ENCODE results near the gene B4GAT1. TPM values are rescaled to one million over a fixed set of nuclear protein-coding genes. Genes with fewer than 3 reads are reported as not detected.

The B4GAT1 gene
- 31.0 and 32.7 TPM in 2 replicates for total RNA-seq
- long read RNA-seq, transcript B4GAT1-201 (2 exons, 2,072 nt): major isoform, 48 of 50 reads
- long read RNA-seq, partial matches to known transcripts: 0 of 50 reads
- long read RNA-seq, other reads (novel, unspliced or antisense): 2 of 50 reads

DNA sequence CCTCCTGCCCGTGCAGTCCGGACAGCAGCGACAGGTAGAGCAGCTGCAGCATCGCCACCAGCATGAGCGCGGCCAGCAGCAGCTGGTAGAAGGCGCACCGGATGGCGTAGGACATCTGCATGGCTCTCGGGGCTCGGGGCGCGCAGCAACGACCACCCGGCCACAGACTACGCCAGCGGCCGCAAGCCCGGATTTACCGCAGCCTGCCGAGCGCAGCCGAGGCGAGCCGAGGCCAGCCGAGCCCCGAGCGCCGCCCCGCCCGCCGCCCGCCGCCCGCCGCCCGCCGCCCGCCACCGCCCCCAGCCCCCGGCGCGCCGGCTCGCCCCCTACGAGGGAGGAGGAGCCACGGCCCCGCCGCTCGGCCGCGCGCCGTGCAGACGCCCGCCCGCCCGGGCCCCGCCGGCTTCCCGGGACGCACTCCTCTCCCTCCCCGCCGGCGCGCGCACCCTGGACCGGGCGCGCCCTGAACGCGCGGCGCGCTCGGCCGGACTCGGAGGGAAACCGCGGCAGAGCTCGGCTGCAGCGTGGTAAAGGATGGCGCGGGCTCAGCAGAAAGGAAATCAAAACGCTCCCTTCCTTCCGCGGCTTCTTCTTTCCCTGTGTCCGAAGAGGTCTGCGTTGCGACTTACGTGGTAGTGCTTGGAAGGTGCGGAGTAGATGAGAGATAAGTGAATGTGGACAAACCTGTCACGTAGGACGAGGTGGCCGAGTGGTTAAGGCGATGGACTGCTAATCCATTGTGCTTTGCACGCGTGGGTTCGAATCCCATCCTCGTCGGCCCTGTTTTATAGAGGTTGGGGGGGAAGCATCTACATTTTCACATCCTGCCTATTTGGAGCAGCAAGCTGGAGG is at the start of gene B4GAT1:
B4GAT1 (minus strand) TSS at position 205 of the 852 bp plus-strand sequence; CDS start at position 121, 84 bp downstream.
- TF ChIP-seq, protein P1, sequence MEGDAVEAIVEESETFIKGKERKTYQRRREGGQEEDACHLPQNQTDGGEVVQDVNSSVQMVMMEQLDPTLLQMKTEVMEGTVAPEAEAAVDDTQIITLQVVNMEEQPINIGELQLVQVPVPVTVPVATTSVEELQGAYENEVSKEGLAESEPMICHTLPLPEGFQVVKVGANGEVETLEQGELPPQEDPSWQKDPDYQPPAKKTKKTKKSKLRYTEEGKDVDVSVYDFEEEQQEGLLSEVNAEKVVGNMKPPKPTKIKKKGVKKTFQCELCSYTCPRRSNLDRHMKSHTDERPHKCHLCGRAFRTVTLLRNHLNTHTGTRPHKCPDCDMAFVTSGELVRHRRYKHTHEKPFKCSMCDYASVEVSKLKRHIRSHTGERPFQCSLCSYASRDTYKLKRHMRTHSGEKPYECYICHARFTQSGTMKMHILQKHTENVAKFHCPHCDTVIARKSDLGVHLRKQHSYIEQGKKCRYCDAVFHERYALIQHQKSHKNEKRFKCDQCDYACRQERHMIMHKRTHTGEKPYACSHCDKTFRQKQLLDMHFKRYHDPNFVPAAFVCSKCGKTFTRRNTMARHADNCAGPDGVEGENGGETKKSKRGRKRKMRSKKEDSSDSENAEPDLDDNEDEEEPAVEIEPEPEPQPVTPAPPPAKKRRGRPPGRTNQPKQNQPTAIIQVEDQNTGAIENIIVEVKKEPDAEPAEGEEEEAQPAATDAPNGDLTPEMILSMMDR (IDR thresholded peaks at IDR 0.05): no peak
- H3K9me3 Mint-ChIP-seq (ENCODE audit: unreplicated experiment): no peaks in the 10 kb centered on the region
- H3K4me3 Mint-ChIP-seq (ENCODE audit: unreplicated experiment): peak within 1 kb of the TSS; percentile 88
- H3K36me3 Mint-ChIP-seq (ENCODE audit: unreplicated experiment): peaks cover 3% of the 10 kb centered on the region
- H3K27ac Mint-ChIP-seq (ENCODE audit: unreplicated experiment): peak within 1 kb of the TSS; percentile 87
- no peaks in the 10 kb centered on the region for H3K27me3 Mint-ChIP-seq (ENCODE audit: unreplicated experiment)
- peaks cover 49% of the 10 kb centered on the region for H3K4me1 Mint-ChIP-seq (ENCODE audit: unreplicated experiment)
- DNase-seq (ENCODE audit: extremely low spot score, unreplicated experiment): peak; percentile 94

DNA sequence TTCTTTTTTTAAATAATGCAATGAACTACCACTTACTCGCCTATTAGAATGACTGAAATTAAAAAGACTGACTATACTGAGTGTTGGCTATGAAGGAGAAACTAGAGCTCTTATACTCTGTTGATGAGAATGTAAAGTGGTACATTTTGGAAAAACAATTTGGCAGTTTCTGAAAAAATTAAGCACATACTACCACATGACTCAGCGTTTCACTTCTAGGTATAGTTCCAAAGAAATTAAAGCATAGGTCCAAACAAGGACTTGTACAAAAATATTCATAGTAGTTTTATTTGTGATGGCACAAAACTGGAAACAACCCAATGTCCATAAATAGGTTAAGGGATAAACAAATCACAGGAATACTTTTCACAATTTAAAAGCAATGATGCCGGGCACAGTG is 46.5 kb upstream of the B4GAT1 start:
- no peaks in the 10 kb centered on the region for H3K36me3 Mint-ChIP-seq (ENCODE audit: unreplicated experiment)
- DNase-seq (ENCODE audit: extremely low spot score, unreplicated experiment): no peak
- peaks cover 26% of the 10 kb centered on the region for H3K27me3 Mint-ChIP-seq (ENCODE audit: unreplicated experiment)
- no peaks in the 10 kb centered on the region for H3K4me1 Mint-ChIP-seq (ENCODE audit: unreplicated experiment)
- H3K4me3 Mint-ChIP-seq (ENCODE audit: unreplicated experiment): no peak overlapping the region
- TF ChIP-seq, protein P1 (IDR thresholded peaks at IDR 0.05): no peak
- H3K27ac Mint-ChIP-seq (ENCODE audit: unreplicated experiment): no peak overlapping the region
- no peaks in the 10 kb centered on the region for H3K9me3 Mint-ChIP-seq (ENCODE audit: unreplicated experiment)

- Mint-ChIP-seq H3K27me3 (ENCODE audit: unreplicated experiment) (peaks cover 20% of the 10 kb centered on the region), H3K27ac (ENCODE audit: unreplicated experiment) (no peak overlapping the region), H3K4me3 (ENCODE audit: unreplicated experiment) (no peak overlapping the region), H3K9me3 (ENCODE audit: unreplicated experiment) (no peaks in the 10 kb centered on the region), H3K4me1 (ENCODE audit: unreplicated experiment) (peaks cover under 1% of the 10 kb centered on the region), H3K36me3 (ENCODE audit: unreplicated experiment) (no peaks in the 10 kb centered on the region)
- no peak for DNase-seq (ENCODE audit: extremely low spot score, unreplicated experiment)
- TF ChIP-seq, protein P1 (IDR thresholded peaks at IDR 0.05): no peak
Observed at GRCh38 chr11:66391322-66391721, 43.9 kb upstream of the B4GAT1 start.

DNA sequence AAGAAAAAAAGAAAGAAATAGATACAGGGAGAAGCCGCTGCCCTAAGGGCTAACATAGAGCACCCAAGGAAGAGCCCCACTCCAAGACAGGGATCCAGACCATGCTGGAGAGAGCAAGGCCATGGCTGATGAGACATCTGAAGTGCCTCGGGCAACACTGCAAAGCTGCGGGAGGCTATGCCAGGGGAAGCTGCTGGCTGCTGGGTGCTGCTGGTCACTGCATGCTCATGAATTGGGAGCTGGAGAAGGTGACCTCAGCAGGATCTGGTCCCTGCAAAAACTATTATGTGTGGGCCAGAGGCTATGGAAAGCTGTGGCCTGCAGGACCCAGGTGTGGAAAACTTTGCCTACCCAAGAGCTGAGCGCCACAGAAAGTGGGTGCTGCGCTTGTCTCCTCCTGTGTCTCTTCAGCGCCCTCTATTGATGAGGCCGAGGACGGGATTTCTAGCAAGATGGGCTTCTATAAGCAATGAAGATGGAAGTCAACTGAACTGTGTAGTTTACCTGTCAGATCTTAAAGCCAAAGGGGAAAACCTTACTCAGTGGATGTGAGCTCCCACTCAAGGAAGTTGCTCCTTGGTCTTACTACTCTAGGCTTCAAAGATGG is 41.5 kb upstream of the B4GAT1 start:
- Mint-ChIP-seq H3K27me3 (ENCODE audit: unreplicated experiment) (peaks cover 12% of the 10 kb centered on the region), H3K4me3 (ENCODE audit: unreplicated experiment) (no peak overlapping the region), H3K27ac (ENCODE audit: unreplicated experiment) (no peak overlapping the region), H3K9me3 (ENCODE audit: unreplicated experiment) (no peaks in the 10 kb centered on the region), H3K4me1 (ENCODE audit: unreplicated experiment) (peaks cover 4% of the 10 kb centered on the region), H3K36me3 (ENCODE audit: unreplicated experiment) (no peaks in the 10 kb centered on the region)
- TF ChIP-seq, protein P1 (IDR thresholded peaks at IDR 0.05): peak; percentile 79
- DNase-seq (ENCODE audit: extremely low spot score, unreplicated experiment): no peak
